Esophagus muscularis mucosa (tissue), 4 donors: ENCODE measurements around the gene CUL7.

ENCODE experiments used
- CTCF ChIP-seq, 3 experiments: fragments of 200-600 bp in 2 of 3; fragments of 450-650 bp in 1 of 3; sonication (generic) in 2 of 3; IDR thresholded peaks; one replicate each; pipeline ENCODE4 v1.5.1; 2017 to 2019; ENCODE audit warnings: antibody characterized with exemption in 3 of 3, mild to moderate bottlenecking in 2 of 3, moderate library complexity in 1 of 3
- EP300 ChIP-seq: sonication (generic); formaldehyde crosslinking; IDR thresholded peaks from one replicate; pipeline ENCODE4 v1.6.1; 2017; ENCODE audit warnings: antibody characterized with exemption
- POLR2A ChIP-seq: fragments of 450-650 bp; IDR thresholded peaks from one replicate; pipeline ENCODE4 v1.6.1; 2017; ENCODE audit warnings: antibody characterized with exemption, moderate library complexity, mild to moderate bottlenecking, low read depth
- POLR2AphosphoS5 ChIP-seq, 2 donors: sonication (generic); formaldehyde crosslinking; IDR thresholded peaks; one replicate each; pipeline ENCODE4 v1.6.1; 2017; ENCODE audit warnings: antibody characterized with exemption in 2 of 2

- TF ChIP-seq POLR2A = no peak
- TF ChIP-seq CTCF (IDR thresholded peaks at IDR 0.05) = no peak
- no peak for TF ChIP-seq EP300
- TF ChIP-seq POLR2AphosphoS5 (IDR thresholded peaks at IDR 0.05) = no peak
Measured at GRCh38 chr6:43016176-43016942, 37.3 kb downstream of the CUL7 start.
